ENCODE measurements around the gene CYSTM1.

DNA sequence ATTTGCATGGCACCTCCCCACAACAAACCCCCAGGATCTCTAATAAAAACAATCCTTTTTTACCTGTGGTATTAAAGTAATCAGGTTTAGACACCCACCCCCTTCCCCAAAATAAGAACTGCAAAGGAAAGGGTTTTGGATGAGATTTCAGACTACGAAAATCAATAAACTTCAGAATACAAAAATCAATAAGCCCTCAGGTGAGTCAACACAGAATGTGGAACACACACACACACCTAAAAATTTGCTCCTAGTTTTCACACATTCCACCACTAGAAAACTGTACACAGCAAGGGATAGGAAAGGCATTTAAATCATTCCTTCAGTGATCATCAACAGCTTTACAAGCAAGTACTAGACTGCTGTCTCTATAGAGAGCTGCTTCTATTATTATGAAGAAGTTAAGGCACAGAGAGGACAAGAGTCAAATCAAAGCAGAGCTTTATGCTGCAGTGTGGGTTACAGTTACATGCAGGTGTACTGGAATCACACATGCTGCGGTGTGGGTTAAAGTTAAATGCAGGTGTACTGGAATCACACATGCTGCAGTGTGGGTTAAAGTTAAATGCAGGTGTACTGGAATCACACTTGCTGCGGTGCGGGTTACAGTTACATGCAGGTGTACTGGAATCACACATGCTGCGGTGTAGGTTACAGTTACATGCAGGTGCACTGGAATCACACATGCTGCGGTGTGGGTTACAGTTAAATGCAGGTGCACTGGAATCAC is 91.6 kb downstream of the CYSTM1 start:
- TF ChIP-seq PHF8 (conservative IDR thresholded peaks at IDR 0.05; ENCODE audit: low read depth, low read length) = no peak
- no peak for TF ChIP-seq RBBP5 (IDR thresholded peaks at IDR 0.05; ENCODE audit: borderline replicate concordance, low read depth, low read length)
- TF ChIP-seq SIN3A (conservative IDR thresholded peaks at IDR 0.05 in 1 of 2, IDR thresholded peaks at IDR 0.05 in 1 of 2; ENCODE audit: low read depth in 1 of 2, low read length in 2 of 2) = no peak
- TF ChIP-seq TAF1 (IDR thresholded peaks at IDR 0.05; ENCODE audit: low read depth, low read length) = no peak
- no peak for TF ChIP-seq POLR2A (IDR thresholded peaks at IDR 0.05; ENCODE audit: control extremely low read depth in 1 of 2, low read depth in 2 of 2, low read length in 2 of 2)
- no peak for TF ChIP-seq TCF12 (IDR thresholded peaks at IDR 0.05; ENCODE audit: low read depth, low read length)
- no peak for TF ChIP-seq CTCF (IDR thresholded peaks at IDR 0.05; ENCODE audit: control extremely low read depth in 1 of 3, insufficient read depth in 1 of 3, low read depth in 1 of 3, low read length in 3 of 3)

Data from H1 (cell line).